Gastrocnemius medialis (tissue), 4 donors: Measurements from ENCODE around the gene MISP3.
"Not testable (repeated sequence)": the region's sequence is repeated elsewhere in the genome, so short reads cannot be mapped to it uniquely, and the experiment has no call there.

Source experiments
- CTCF ChIP-seq, 5 experiments: fragments of 450-650 bp in 3 of 5; fragments of 200-600 bp in 2 of 5; sonication (generic) in 2 of 5; IDR thresholded peaks in 4 of 5; conservative IDR thresholded peaks in 1 of 5; 1 replicate in 4 of 5; 2 replicates in 1 of 5; pipeline ENCODE4 v1.5.1; 2016 to 2019; ENCODE audit warnings: antibody characterized with exemption in 5 of 5, mild to moderate bottlenecking in 3 of 5, moderate library complexity in 3 of 5
- POLR2A ChIP-seq, 2 donors: fragments of 450-650 bp; IDR thresholded peaks; one replicate each; pipeline ENCODE4 v1.6.1; 2017; ENCODE audit warnings: antibody characterized with exemption in 2 of 2, mild to moderate bottlenecking in 2 of 2, moderate library complexity in 2 of 2

- not testable (repeated sequence) for TF ChIP-seq CTCF (IDR thresholded peaks at IDR 0.05 in 4 of 5, conservative IDR thresholded peaks at IDR 0.05 in 1 of 5); POLR2A (IDR thresholded peaks at IDR 0.05)
These were observed 37.4 kb upstream of the MISP3 start for GRCh38 chr19:14035159-14035558.
